Left forelimb (tissue), 1 donor: Measurements from ENCODE around the gene FARS2.

Experiments
- DNase-seq: peaks from one replicate; pipeline ENCODE4 v3.0.0-alpha.2; 2018; ENCODE audit warnings: low spot score

The FARS2 gene

DNA sequence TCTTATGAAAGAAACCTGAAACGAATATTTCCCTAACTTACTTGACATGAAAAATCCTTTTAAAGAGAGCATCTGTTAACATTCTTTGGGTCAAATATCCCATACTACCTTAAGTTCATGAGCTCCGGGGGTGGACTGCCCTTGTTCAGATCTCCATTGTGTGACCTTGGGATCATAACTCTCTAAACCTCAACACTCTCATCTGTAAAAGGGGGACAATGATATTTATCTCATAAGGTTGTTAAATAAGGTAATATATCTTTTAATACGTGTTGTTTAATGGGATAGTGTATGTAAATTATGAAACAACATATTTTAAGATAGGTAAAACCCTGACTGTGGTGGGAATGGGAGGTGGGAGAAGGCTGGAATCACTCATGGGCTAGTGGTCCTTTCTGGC, 326.3 kb downstream of the FARS2 start:
- no peak for DNase-seq

DNA sequence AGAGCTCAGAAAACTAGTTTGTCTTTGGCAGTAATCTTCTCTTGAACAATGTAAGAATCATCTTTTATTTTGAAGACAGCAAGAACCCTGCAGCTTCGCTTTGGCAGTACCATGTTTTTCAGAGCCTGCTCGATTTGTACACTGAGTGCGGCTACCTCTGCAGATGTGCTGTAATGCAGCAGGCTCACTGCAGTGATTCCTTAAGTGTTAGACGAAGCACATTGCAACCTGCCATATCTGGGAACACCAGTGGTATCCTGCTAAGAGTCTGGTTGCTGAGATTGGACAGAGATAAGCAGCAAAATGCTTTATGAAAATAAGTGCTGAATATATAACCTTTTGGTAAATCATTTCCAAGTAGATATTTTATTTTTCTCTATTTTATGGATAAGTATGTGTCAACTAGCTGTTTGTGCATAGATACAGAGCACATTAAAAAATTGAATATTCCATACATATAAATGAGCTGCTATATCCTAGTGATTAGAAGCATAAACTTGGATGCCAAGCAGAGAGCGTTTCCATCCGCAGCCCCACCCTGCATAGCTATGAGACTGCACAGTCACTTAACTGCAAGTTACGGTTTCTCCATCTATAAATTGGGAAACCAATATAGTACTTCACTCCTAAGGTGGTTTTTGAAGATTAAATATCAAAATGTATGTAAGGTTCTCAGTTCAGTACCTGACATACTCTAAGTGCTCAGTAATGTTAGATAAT, 328.3 kb downstream of the FARS2 start:
- no peak for DNase-seq

DNA sequence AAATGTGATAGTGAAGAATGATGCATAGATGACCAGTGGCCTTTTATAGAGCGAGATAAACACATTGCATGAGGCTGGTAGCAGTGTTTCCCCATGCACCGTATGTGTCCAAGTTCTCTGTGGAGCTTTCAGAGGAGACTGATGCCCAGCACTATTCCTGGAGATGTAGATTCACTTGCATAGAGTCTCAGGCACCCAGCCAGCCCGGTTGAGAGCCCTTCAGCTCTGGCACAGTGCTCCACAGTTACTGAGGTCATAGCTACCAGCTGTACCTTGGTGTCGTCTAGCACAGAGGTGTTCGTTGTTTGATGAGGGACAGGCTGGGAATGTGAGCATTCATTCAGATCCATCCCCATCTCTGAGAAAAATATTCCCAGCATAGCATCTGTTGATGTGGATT, 328.9 kb downstream of the FARS2 start:
- DNase-seq = no peak

- DNase-seq = no peak
These were observed 331.7 kb downstream of the FARS2 start for GRCh38 chr6:5592886-5593519.

GRCh38 chr6:5595184-5595583, 333.9 kb downstream of the FARS2 start:
- no peak for DNase-seq

- no peak for DNase-seq
These were observed 336.1 kb downstream of the FARS2 start for GRCh38 chr6:5597413-5597812.

DNA sequence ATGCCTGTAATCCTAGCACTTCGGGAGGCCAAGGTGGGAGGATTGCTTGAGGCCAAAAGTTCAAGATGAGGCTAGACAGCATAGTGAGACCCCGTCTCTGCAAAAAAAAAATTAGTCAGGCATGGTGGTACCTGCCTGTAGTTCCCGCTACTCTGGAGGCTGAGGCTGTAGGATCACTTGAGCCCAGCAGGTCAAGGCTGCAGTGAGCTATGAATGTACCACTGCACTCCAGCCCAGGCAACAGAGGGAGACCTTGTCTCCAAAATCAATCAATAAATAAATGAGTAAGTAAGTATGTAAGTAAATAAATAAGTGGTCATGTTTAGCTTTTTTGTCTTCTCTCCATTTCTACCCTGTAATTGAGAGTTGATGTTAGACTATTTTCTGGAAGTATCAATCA, 336.8 kb downstream of the FARS2 start:
- DNase-seq = no peak

DNA sequence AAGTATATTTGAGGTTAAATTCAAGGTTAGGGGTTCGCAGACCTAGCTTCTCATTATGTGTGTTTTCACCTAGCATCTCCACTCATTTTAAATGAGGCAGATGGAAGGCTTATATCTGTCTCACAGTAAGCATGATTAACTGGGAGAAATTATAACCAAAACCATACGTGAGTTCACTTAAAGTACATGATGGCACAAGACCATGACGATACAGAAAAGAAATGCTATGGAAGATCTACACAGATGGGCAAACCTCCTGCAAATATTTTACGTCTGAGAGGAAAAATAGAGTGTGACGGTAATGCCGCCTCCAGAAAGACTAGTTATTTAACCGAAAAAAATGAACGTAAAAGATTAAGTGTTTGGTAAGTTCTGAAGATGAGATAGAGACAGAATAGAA, 337.8 kb downstream of the FARS2 start:
- no peak for DNase-seq

DNA sequence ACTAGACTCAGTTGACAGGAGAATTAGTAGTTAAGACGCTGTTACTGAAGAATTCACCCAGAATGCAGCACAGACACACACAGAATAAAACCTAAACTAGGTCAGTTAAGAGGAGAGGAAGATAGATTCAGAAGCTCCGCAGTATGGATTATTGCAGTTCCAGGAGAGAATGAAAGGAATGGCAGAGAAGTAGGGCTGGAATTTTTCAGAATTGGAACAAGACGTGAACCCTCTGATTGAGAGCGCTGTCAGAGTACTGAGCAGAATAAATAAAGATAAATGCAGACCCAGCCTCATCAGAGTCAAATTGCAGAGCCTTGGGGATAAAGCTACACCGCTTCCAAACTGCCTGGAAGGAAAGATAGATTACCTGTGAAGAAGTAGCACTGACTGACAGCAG, 344.6 kb downstream of the FARS2 start:
- no peak for DNase-seq

DNA sequence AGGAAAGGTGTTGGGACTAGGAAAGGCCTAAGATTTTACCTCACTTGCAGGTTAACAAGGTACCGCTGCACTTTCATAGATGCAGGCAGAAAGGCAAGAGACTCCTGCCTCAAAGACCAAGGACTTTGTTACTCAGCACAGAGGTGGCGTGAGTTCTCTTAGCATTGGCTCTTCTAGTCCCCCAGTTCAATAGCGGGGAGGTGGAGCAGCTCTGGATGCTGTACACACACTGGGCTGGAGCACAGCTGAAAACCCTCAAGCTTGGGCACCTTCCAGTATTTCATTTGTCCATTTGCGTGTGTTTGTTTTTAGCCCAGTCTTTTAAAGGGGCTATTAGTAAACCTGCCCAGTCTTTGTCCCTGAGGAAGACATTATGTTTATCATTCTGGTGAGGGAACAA, 345.2 kb downstream of the FARS2 start:
- DNase-seq = no peak

DNA sequence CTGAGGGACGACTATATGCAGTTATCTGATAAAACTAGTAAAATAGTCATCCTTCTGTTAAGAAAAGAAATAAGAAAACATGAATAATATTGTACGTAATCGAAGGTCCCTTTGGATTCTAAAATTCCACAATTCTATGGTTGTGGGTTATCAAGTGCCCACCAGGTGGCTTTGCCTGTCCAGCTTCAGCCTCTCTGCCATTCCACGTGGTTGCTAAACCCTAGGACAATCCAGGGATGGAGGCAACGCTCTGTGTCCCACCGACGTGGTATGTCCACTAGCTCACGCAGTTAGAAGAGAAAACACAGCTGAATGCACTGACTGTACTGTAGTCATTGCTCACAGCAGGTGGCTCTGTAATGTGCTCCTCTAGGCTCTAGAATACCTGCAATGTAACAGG, 349.3 kb downstream of the FARS2 start:
- DNase-seq = no peak

- no peak for DNase-seq
These were observed 355.9 kb downstream of the FARS2 start for GRCh38 chr6:5617179-5617578.

DNA sequence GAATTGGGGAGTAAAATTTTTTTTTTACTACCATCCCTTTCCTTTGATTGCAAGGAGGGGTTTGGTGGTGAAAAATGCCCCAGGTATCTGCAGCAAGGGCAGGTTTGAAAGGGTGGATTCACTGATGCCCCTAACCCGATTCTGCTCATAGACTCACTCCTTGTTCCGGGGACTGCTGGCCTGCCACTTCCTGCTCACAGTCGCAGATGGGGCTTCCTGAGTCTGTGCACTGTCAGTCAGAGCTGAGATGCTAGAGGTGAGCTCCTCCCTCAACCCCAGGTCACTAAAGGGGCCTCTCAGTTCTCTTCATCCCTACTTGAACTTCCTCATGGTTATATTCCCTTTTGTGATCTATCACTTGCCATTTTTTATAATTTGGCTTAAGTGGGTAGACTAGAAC, 357.9 kb downstream of the FARS2 start:
- no peak for DNase-seq

GRCh38 chr6:5622276-5623005, 361.1 kb downstream of the FARS2 start:
- no peak for DNase-seq

- DNase-seq = no peak
These were observed 362.5 kb downstream of the FARS2 start for GRCh38 chr6:5623769-5624168.

DNA sequence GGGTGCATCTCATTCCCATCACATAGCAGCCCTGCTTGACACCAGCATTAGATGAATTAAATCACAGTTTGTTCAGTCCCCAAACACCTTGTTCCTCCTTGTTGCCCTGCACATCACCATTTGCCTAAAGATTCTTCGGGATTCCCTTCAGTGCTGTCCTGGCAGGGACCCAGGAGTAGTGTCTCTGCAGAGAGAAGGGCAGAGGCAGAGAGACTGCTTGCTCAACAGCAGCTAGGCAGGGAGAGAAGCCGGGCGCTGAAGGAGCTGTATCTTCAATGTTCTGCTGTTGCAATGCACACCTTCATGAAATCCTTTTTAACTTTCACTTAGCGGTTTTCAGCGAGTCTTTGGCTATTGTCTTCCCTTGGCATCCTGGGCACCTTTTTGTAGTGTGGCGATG, 362.9 kb downstream of the FARS2 start:
- DNase-seq = no peak

DNA sequence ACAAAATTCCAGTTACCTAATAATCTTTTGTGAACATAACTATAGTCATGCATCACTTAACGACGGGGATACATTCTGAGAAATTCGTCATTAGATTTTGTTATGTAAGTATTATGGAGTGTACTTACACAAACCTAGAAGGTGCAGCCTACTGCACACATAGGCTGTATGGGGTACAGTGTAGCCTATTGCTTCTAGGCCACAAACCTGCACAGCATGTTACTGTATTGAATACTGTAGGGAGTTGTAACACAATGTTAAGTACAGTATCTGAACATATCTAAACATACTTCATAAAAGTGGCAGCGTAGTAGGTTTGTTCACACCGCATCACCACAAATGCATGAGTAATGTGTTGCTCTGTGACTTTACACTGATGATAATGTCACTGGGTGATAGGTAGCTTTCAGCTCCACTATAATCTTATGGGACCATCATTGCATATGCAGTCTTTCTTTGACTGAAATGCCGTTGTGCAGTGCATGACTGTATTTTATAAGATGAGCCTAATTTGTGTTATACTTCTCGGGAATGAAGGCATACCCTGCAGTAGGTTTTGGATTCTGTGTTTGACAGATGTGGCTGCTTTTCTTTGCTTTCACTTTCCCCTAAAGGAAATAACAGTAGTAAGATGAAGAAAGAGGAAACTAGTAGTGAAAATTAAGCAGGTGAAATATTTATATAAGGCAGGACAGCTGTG, 365.6 kb downstream of the FARS2 start:
- DNase-seq = no peak

DNA sequence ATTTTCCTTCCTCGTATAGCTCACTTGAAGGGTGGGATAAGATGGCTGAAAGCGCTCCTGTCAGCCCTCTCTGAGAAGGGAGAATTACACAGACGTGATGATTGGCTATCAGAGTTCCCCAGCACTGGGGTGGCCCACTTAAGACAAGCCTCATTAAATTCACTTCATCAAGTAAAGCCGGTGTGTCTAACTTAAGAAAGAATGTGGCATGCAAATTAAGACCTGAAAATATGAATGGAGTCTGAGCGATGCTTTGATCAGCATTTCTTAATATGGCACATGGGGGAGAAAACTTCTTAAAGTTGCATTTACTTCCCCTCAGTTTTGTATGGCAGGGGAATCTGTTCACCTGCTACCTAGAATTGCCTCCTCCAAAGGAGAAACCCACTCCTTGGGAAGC, 369.3 kb downstream of the FARS2 start:
- DNase-seq = no peak

- DNase-seq = no peak
These were observed 371.1 kb downstream of the FARS2 start for GRCh38 chr6:5632348-5632935.

DNA sequence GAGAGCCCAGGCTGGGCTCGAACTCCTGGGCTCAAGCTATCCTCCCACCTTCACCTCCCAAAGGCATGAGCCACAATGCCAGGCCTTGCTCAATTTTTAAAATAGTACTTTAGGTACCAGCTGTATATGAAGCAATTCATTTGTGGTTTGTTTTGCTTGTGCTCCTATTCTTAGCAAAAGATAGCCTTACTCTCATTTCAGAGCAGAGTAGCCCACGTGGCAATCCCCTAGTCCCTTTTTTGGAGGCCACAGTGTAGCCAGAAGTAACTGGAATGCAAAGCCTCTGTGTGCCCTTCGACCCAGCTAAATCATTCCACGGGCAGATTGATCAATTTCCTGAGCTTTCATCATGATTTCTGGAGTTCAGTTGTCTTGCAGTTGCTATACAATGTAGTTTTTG, 373.2 kb downstream of the FARS2 start:
- no peak for DNase-seq

GRCh38 chr6:5636210-5637030, 375.1 kb downstream of the FARS2 start:
- no peak for DNase-seq
